T-cell (primary cell): ENCODE data around the gene SLC1A4. TPM values are rescaled to one million over a fixed set of nuclear protein-coding genes. Genes with fewer than 3 reads are reported as not detected.
"Not testable (repeated sequence)": the region's sequence is repeated elsewhere in the genome, so short reads cannot be mapped to it uniquely, and the experiment has no call there.

Experiments used
- ATAC-seq, 4 experiments: fragments of 200-7000 bp in 3 of 4; fragments of 150-1000 bp in 1 of 4; cut with Tn5 transposase; replicated peaks in 1 of 4; 1 replicate in 3 of 4; 2 replicates in 1 of 4; pipeline ENCODE4 v1.10.0; 2021; ENCODE audit warnings: moderate library complexity in 3 of 4, mild to moderate bottlenecking in 2 of 4, moderate number of reproducible peaks in 1 of 4
- CTCF ChIA-PET, 2 donors: fragments of 300-600 bp; sonication (Branson Sonifier 250); formaldehyde crosslinking; loops; one replicate each; lab custom pipeline; 2022; ENCODE audit warnings: antibody characterized with exemption in 2 of 2; lab: Charles Lee
- POLR2A ChIA-PET, 2 donors: fragments of 300-600 bp; sonication (Branson Sonifier 250); formaldehyde crosslinking; loops; one replicate each; lab custom pipeline; 2022; ENCODE audit warnings: antibody characterized with exemption in 2 of 2; lab: Charles Lee
- DNase-seq, 35 experiments: peaks; one replicate each; pipeline versions ENCODE4 v3.0.0 to v3.0.0-alpha.2; 2013 to 2023
- H3K27ac ChIP-seq: one replicate; pipeline ENCODE4 v1.5.1; 2013; ENCODE audit warnings: low read length
- H3K27me3 ChIP-seq, 2 experiments: replicated peaks in 1 of 2; 1 replicate in 1 of 2; 2 replicates in 1 of 2; pipeline versions ENCODE4 v1.6.1 to v1.7.0; 2013; ENCODE audit warnings: low read length in 1 of 2, mixed read lengths in 1 of 2; ENCODE audit not compliant: control insufficient read depth in 2 of 2, insufficient read depth in 2 of 2; ENCODE audit errors: extremely low read depth in 1 of 2
- H3K36me3 ChIP-seq, 2 donors: 1 replicate in 1 of 2; 2 replicates in 1 of 2; pipeline versions ENCODE4 v1.6.1 to v1.7.0; 2013; ENCODE audit warnings: low read length in 1 of 2; ENCODE audit not compliant: control insufficient read depth in 2 of 2, insufficient read depth in 1 of 2; ENCODE audit errors: extremely low read depth in 1 of 2
- H3K4me1 ChIP-seq, 2 experiments: 1 replicate in 1 of 2; 2 replicates in 1 of 2; pipeline versions ENCODE4 v1.6.1 to v1.7.0; 2013; ENCODE audit warnings: low read length in 2 of 2, mixed read lengths in 1 of 2; ENCODE audit not compliant: insufficient read depth in 2 of 2, control insufficient read depth in 1 of 2; ENCODE audit errors: extremely low read depth in 1 of 2
- H3K4me3 ChIP-seq, 2 donors: 1 replicate in 1 of 2; 2 replicates in 1 of 2; pipeline versions ENCODE4 v1.5.1 to v1.7.0; 2013; ENCODE audit warnings: mild to moderate bottlenecking in 2 of 2, low read length in 1 of 2, moderate library complexity in 1 of 2; ENCODE audit not compliant: control insufficient read depth in 1 of 2; ENCODE audit errors: extremely low read depth in 1 of 2
- H3K9me3 ChIP-seq: 2 replicates; pipeline ENCODE4 v1.7.0; 2013
- H3K27ac Mint-ChIP-seq, 2 donors: one replicate each; pipeline ENCODE4 v1.8.0; 2020 to 2021; ENCODE audit warnings: mild to moderate bottlenecking in 2 of 2, mixed read lengths in 2 of 2
- H3K27me3 Mint-ChIP-seq, 2 donors: one replicate each; pipeline ENCODE4 v1.8.0; 2021 to 2022; ENCODE audit warnings: mixed read lengths in 2 of 2
- H3K36me3 Mint-ChIP-seq: one replicate; pipeline ENCODE4 v1.8.0; 2021; ENCODE audit warnings: mixed read lengths
- H3K4me1 Mint-ChIP-seq, 3 donors: one replicate each; pipeline ENCODE4 v1.8.0; 2020 to 2022; ENCODE audit warnings: mixed read lengths in 3 of 3, mild to moderate bottlenecking in 1 of 3
- H3K4me3 Mint-ChIP-seq, 3 donors: one replicate each; pipeline ENCODE4 v1.8.0; 2020 to 2022; ENCODE audit warnings: mild to moderate bottlenecking in 3 of 3, mixed read lengths in 3 of 3, moderate library complexity in 3 of 3
- H3K9me3 Mint-ChIP-seq, 3 donors: one replicate each; pipeline ENCODE4 v1.8.0; 2020 to 2022; ENCODE audit warnings: mixed read lengths in 3 of 3
- WGBS: methylation state at CpG from one replicate; pipeline ENCODE4 v1.1.5; 2013; ENCODE audit warnings: missing lambda C conversion rate; ENCODE audit not compliant: insufficient coverage; 5-methylcytosine and 5-hydroxymethylcytosine counted together
- total RNA-seq, 35 experiments: library from RNA in 6 of 35; stranded (reverse) in 6 of 35; fragments of 120-200 nt in 1 of 35; gene quantifications; one replicate each; pipeline versions ENCODE4 v1.2.1 to v1.2.4 and lab custom pipeline; 2013 to 2026

Gene SLC1A4
- total RNA-seq, 5 donors from 2014 or later (not counting 1 experiment from before 2014, with no cell fraction given): 1.9 to 13.8 (median 9.8) TPM

DNA sequence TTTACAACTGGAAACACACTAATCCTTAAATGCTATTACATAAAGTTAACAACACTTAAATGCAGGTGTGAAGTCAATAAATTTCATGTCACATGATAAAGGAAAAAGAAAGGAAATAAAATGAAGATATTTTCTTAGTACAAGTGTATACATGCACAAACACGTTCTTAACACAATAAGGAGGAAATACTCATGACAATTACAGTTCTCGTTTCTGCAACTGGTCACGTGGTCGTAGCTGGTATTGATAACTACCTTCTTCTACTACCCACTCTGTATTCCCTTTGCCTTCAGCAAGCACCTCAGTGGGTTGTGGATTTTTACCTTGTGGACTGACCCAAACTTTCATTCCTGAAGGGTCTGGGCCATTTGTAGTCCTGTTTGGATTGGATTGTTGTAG, 26.1 kb upstream of the SLC1A4 start:
- H3K36me3 ChIP-seq, H3K27me3 ChIP-seq, H3K4me1 ChIP-seq, H3K36me3 Mint-ChIP-seq, H3K27ac Mint-ChIP-seq, ATAC-seq, H3K27ac ChIP-seq, H3K4me3 ChIP-seq, H3K4me3 Mint-ChIP-seq, DNase-seq, H3K9me3 Mint-ChIP-seq, H3K4me1 Mint-ChIP-seq, POLR2A ChIA-PET, H3K9me3 ChIP-seq, H3K27me3 Mint-ChIP-seq: not testable (repeated sequence)
- CTCF ChIA-PET: interaction anchor here in 1 of 2 donors (0.6 kb wide), 1 partner anchor 373 kb away, joined by 3 read pairs; no protein-coding TSS in a partner anchor
- WGBS: no CpG with 5 or more reads among the region's 4 CpGs

DNA sequence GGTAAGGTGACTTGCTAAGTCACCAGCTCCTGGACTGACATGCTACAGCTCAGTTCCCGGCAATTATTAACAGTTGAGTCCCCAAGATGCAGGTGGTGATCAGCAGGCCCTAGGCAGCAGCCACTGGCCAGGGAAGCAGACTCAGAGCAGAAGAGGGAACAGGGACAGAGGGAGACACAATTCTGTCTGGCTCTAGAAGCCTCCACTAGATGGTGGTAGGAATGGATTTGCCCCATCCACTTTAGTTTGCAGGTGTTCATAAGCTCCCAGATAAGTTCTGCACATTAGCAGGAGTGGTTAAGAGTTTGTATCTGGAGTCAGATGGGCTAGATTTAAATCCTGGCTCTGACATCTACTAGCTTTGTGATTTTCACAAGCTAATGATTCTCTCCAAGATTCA, 25.5 kb upstream of the SLC1A4 start:
- ChIA-PET CTCF (interaction anchor here in 1 of 2 donors (0.6 kb wide), 1 partner anchor 373 kb away, joined by 3 read pairs; no protein-coding TSS in a partner anchor), POLR2A (interaction anchor here in 1 of 2 donors (0.7 kb wide), 1 partner anchor 398 kb away, joined by 3 read pairs; no protein-coding TSS in a partner anchor)
- ATAC-seq (no peak), DNase-seq (no peak)
- Mint-ChIP-seq H3K4me3 (no peak overlapping the region), H3K4me1 (no peaks in the 10 kb centered on the region), H3K27ac (no peak overlapping the region), H3K9me3 (no peaks in the 10 kb centered on the region), H3K36me3 (no peaks in the 10 kb centered on the region), H3K27me3 (no peaks in the 10 kb centered on the region)
- no peaks in the 10 kb centered on the region for H3K9me3 ChIP-seq
- H3K4me1 ChIP-seq: no peaks in the 10 kb centered on the region
- H3K4me3 ChIP-seq: no peak overlapping the region
- no peaks in the 10 kb centered on the region for H3K36me3 ChIP-seq
- no peak overlapping the region for H3K27ac ChIP-seq
- WGBS: 91% methylated on average over 1 of the region's 1 CpG
- H3K27me3 ChIP-seq: no peaks in the 10 kb centered on the region

DNA sequence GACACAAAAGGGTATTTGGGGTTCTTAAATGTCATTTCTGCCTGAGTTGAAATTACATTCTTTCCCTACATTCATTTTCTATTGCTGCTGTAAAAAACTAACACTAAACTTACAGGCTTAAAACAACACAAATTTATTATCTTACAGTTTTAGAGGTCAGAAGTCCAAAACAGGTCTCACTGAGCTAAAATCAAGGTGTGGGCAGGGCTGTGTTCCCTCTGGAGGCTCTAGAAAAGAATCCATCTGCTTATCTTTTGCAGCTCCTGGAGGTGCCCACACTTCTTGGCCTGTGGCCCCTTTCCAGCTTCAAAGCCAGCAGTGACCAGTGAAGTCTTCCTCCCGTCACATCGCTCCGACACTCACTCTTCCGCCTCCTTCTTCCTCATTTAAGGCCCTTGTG, 23.2 kb upstream of the SLC1A4 start:
- H3K36me3 Mint-ChIP-seq: no peaks in the 10 kb centered on the region
- Histone ChIP-seq H3K9me3 (no peaks in the 10 kb centered on the region), H3K4me1 (no peaks in the 10 kb centered on the region), H3K27ac (no peak overlapping the region), H3K4me3 (no peak overlapping the region), H3K27me3 (no peaks in the 10 kb centered on the region), H3K36me3 (no peaks in the 10 kb centered on the region)
- H3K4me1 Mint-ChIP-seq: peaks cover 0 to 5% (median 0%) of the 10 kb centered on the region in 3 donors
- WGBS: 100% methylated on average over 4 of the region's 4 CpGs
- H3K27me3 Mint-ChIP-seq: no peaks in the 10 kb centered on the region
- DNase-seq (no peak), ATAC-seq (no peak)
- H3K9me3 Mint-ChIP-seq: no peaks in the 10 kb centered on the region
- no peak overlapping the region for H3K4me3 Mint-ChIP-seq
- no peak overlapping the region for H3K27ac Mint-ChIP-seq
- POLR2A ChIA-PET: no interaction called here
- CTCF ChIA-PET: no interaction called here

DNA sequence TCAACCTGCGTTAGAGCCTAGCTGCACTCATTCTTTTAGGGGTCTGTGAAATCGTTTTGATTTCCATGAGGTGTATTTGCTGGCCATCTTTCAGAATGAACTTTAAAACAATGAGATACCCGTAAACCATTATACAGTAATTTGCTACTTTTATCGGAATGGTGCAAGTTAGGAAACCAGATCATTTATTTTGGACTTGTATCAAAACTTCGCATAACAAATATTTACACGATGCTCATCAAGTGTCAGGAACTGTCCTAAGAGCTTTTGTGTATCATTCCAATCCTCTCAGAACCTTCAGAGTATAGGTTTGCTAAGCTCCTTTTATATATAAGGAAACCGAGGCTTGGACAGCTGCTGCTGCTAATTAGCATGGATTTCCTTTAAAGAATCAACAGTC, 22.4 kb upstream of the SLC1A4 start:
- POLR2A ChIA-PET: interaction anchor here in 1 of 2 donors (0.7 kb wide), 1 partner anchor 422 kb away, joined by 3 read pairs; no protein-coding TSS in a partner anchor
- no peaks in the 10 kb centered on the region for H3K9me3 Mint-ChIP-seq

DNA sequence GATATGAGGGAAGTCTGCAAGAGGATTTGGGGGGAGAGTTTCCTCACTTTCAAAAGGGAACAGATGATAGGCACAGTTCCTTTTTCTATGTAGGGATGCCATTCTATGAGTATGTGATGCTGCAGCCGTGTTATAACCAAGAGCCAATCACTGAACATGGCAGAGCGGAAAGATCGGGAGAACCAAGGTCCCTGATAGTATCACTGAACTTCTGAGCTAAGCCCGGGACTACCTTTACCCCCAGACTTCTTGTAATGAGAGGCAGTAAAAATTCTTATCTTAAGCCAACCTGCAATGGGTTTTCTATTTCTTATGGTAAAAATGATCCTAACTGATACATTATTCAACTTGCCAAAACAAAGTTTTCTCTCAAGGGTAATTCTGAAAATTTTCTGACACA, 21.6 kb upstream of the SLC1A4 start:
- no peak for DNase-seq
- WGBS: no CpG with 5 or more reads among the region's 4 CpGs
- no peaks in the 10 kb centered on the region for H3K9me3 ChIP-seq
- no peaks in the 10 kb centered on the region for H3K4me1 ChIP-seq
- no peak overlapping the region for H3K4me3 Mint-ChIP-seq
- H3K36me3 Mint-ChIP-seq: no peaks in the 10 kb centered on the region
- ChIA-PET POLR2A (no interaction called here), CTCF (interaction anchor here in 1 of 2 donors (0.6 to 0.7 kb wide), 2 partner anchors 12 to 21 kb away, joined by 3 to 4 read pairs; no protein-coding TSS in a partner anchor)
- no peaks in the 10 kb centered on the region for H3K9me3 Mint-ChIP-seq
- no peaks in the 10 kb centered on the region for H3K36me3 ChIP-seq
- H3K27me3 Mint-ChIP-seq: no peaks in the 10 kb centered on the region
- H3K27ac ChIP-seq: no peak overlapping the region
- H3K27ac Mint-ChIP-seq: no peak overlapping the region
- no peak for ATAC-seq
- peaks cover 0 to 5% (median 0%) of the 10 kb centered on the region in 3 donors for H3K4me1 Mint-ChIP-seq
- H3K4me3 ChIP-seq: no peak overlapping the region
- H3K27me3 ChIP-seq: no peaks in the 10 kb centered on the region

More for the DNA sequence above, 22.4 kb upstream of the SLC1A4 start:
- Mint-ChIP-seq H3K27ac (no peak overlapping the region), H3K27me3 (no peaks in the 10 kb centered on the region), H3K4me1 (peaks cover 0 to 5% (median 0%) of the 10 kb centered on the region in 3 donors), H3K36me3 (no peaks in the 10 kb centered on the region), H3K4me3 (no peak overlapping the region)
- CTCF ChIA-PET: interaction anchor here in 1 of 2 donors (0.6 to 0.7 kb wide), 2 partner anchors 13 to 22 kb away, joined by 3 to 4 read pairs; no protein-coding TSS in a partner anchor
- Histone ChIP-seq H3K27ac (no peak overlapping the region), H3K27me3 (no peaks in the 10 kb centered on the region), H3K4me1 (no peaks in the 10 kb centered on the region), H3K36me3 (no peaks in the 10 kb centered on the region), H3K4me3 (no peak overlapping the region), H3K9me3 (no peaks in the 10 kb centered on the region)
- WGBS: 100% methylated on average over 1 of the region's 7 CpGs
- DNase-seq: no peak
- ATAC-seq: no peak

DNA sequence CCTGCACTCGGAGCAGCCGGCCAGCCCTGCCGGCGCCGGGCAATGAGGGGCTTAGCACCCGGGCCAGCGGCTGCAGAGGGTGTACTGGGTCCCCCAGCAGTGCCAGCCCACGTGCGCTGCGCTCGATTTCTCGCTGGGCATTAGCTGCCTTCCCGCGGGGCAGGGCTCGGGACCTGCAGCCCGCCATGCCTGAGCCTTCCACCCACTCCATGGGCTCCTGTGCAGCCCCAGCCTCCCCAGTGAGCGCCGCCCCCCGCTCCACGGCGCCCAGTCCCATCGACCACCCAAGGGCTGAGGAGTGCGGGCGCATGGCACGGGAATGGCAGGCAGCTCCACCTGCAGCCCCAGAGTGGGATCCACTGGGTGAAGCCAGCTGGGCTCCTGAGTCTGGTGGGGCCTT, 20.1 kb upstream of the SLC1A4 start:
- H3K4me3 ChIP-seq, H3K4me1 Mint-ChIP-seq, H3K27ac Mint-ChIP-seq, H3K36me3 Mint-ChIP-seq, DNase-seq, POLR2A ChIA-PET, H3K9me3 Mint-ChIP-seq, H3K4me3 Mint-ChIP-seq, H3K27me3 ChIP-seq, H3K27ac ChIP-seq, H3K27me3 Mint-ChIP-seq, CTCF ChIA-PET, ATAC-seq, H3K9me3 ChIP-seq, H3K4me1 ChIP-seq, H3K36me3 ChIP-seq: not testable (repeated sequence)
- 97% methylated on average over 25 of the region's 25 CpGs for WGBS
